DND-41 (cell line): ENCODE results near the gene SCYGR5.

Experiments used
- ATAC-seq: fragments of 200-7000 bp; cut with Tn5 transposase; 3 replicates; pipeline ENCODE4 v1.9.1; 2021; ENCODE audit warnings: low read depth; ENCODE audit not compliant: insufficient read depth
- DNase-seq: peaks from one replicate; pipeline ENCODE4 v3.0.0-alpha.2; 2020
- H2AFZ ChIP-seq: 2 replicates; pipeline ENCODE4 v1.6.0; 2012; ENCODE audit warnings: low read depth, low read length
- H3K27ac ChIP-seq: 2 replicates; pipeline ENCODE4 v1.5.1; 2012; ENCODE audit warnings: low read length, inconsistent platforms
- H3K27me3 ChIP-seq: fragments of 200-600 bp; sonication (generic); 2 replicates; pipeline ENCODE4 v1.6.0; 2012; ENCODE audit warnings: low read length, mild to moderate bottlenecking, inconsistent platforms; ENCODE audit not compliant: insufficient read depth, poor library complexity
- H3K36me3 ChIP-seq: 2 replicates; pipeline ENCODE4 v1.5.1; 2012; ENCODE audit warnings: low read length, inconsistent platforms; ENCODE audit not compliant: insufficient read depth
- H3K4me1 ChIP-seq: 2 replicates; pipeline ENCODE4 v1.5.1; 2012; ENCODE audit warnings: mild to moderate bottlenecking, low read length; ENCODE audit not compliant: insufficient read depth
- H3K4me2 ChIP-seq: 2 replicates; pipeline ENCODE4 v1.6.0; 2012; ENCODE audit warnings: mild to moderate bottlenecking, moderate library complexity, low read length, inconsistent platforms; ENCODE audit not compliant: insufficient read depth
- H3K4me3 ChIP-seq, 2 experiments: fragments of 200-600 bp in 1 of 2; shearing (Covaris generic) in 1 of 2; 2 replicates each; pipeline ENCODE4 v1.5.1; 2012 to 2016; ENCODE audit warnings: inconsistent platforms in 2 of 2, low read length in 2 of 2, mild to moderate bottlenecking in 2 of 2, low read depth in 1 of 2, moderate library complexity in 1 of 2
- H3K79me2 ChIP-seq: 2 replicates; pipeline ENCODE4 v1.6.0; 2012; ENCODE audit warnings: low read length, inconsistent platforms; ENCODE audit not compliant: insufficient read depth
- H3K9ac ChIP-seq: 2 replicates; pipeline ENCODE4 v1.6.0; 2012; ENCODE audit warnings: low read depth, mild to moderate bottlenecking, inconsistent platforms, low read length, moderate library complexity
- H3K9me3 ChIP-seq: 2 replicates; pipeline ENCODE4 v1.5.1; 2012; ENCODE audit warnings: low read length, moderate library complexity, mild to moderate bottlenecking, inconsistent platforms; ENCODE audit not compliant: insufficient read depth, severe bottlenecking
- H4K20me1 ChIP-seq: 2 replicates; pipeline ENCODE4 v1.6.0; 2012; ENCODE audit warnings: low read length; ENCODE audit not compliant: insufficient read depth
- EZH2 ChIP-seq: IDR thresholded peaks from 3 replicates; pipeline ENCODE4 v1.6.1; 2012; ENCODE audit warnings: borderline replicate concordance, low read depth, mild to moderate bottlenecking, moderate library complexity, low read length, inconsistent platforms; ENCODE audit not compliant: severe bottlenecking
- TF ChIP-seq, protein P1 (sequence below): IDR thresholded peaks from 2 replicates; pipeline ENCODE4 v1.5.1; 2012; ENCODE audit warnings: borderline replicate concordance, low read length, moderate library complexity, mild to moderate bottlenecking; ENCODE audit not compliant: poor library complexity, severe bottlenecking; ENCODE audit errors: extremely low read depth

SCYGR5 gene

DNA sequence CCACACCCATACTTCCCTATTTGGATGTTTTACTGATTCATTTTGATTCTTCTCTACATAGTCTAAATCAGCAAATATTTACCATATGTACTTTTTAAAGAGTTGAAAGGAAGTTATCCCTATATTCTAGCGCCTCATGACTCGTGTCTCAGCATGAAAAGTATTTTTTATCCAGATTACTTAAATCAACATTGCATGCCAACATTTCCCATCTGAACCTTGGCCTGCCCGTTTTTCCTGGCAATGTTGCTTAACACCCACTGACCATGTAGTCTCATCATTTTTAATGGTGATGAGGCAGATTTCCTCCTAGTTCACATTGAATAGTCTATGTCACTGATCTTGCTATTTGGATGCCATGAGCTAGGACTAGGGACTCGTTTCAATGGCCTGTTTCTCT, 13.2 kb upstream of the SCYGR5 start:
- Histone ChIP-seq H3K9ac (no peak overlapping the region), H3K4me3 (no peak overlapping the region), H3K27ac (no peak overlapping the region), H3K36me3 (no peaks in the 10 kb centered on the region), H3K79me2 (no peaks in the 10 kb centered on the region), H3K4me1 (no peaks in the 10 kb centered on the region), H3K27me3 (no peaks in the 10 kb centered on the region), H2AFZ (no peak overlapping the region), H3K9me3 (no peaks in the 10 kb centered on the region), H4K20me1 (no peaks in the 10 kb centered on the region), H3K4me2 (no peak overlapping the region)
- DNase-seq (no peak), ATAC-seq (no peak)
- TF ChIP-seq EZH2 = no peak
- TF ChIP-seq, protein P1, sequence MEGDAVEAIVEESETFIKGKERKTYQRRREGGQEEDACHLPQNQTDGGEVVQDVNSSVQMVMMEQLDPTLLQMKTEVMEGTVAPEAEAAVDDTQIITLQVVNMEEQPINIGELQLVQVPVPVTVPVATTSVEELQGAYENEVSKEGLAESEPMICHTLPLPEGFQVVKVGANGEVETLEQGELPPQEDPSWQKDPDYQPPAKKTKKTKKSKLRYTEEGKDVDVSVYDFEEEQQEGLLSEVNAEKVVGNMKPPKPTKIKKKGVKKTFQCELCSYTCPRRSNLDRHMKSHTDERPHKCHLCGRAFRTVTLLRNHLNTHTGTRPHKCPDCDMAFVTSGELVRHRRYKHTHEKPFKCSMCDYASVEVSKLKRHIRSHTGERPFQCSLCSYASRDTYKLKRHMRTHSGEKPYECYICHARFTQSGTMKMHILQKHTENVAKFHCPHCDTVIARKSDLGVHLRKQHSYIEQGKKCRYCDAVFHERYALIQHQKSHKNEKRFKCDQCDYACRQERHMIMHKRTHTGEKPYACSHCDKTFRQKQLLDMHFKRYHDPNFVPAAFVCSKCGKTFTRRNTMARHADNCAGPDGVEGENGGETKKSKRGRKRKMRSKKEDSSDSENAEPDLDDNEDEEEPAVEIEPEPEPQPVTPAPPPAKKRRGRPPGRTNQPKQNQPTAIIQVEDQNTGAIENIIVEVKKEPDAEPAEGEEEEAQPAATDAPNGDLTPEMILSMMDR = no peak

DNA sequence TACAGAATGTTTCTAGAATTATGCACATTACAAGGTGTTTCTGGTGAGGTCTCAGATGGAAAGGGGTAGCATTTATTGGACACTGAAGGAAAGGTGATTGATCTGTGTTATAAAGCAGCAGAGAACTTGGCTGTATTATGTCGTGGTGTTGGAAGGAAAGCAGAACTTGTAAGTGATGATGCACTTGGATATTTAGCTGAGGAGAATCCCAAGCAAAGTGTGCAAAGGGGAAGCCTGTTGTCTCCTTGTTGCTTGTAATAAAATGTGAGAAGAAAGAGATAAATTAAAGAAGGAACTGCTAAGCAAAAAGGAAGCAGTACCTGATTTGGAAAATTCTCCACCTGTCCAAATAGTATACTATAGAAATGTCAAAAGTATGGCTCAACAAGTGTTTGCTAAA, 12.2 kb upstream of the SCYGR5 start:
- H4K20me1 ChIP-seq = no peaks in the 10 kb centered on the region
- H3K9me3 ChIP-seq = no peaks in the 10 kb centered on the region
- TF ChIP-seq, protein P1 = no peak
- no peak for TF ChIP-seq EZH2
- no peaks in the 10 kb centered on the region for H3K27me3 ChIP-seq
- H3K4me3 ChIP-seq = no peak overlapping the region
- no peak overlapping the region for H3K27ac ChIP-seq
- DNase-seq (no peak), ATAC-seq (no peak)
- H3K4me1 ChIP-seq = no peaks in the 10 kb centered on the region
- H3K36me3 ChIP-seq = no peaks in the 10 kb centered on the region
- no peaks in the 10 kb centered on the region for H3K79me2 ChIP-seq
- H2AFZ ChIP-seq = no peak overlapping the region
- no peak overlapping the region for H3K9ac ChIP-seq
- H3K4me2 ChIP-seq = no peak overlapping the region

DNA sequence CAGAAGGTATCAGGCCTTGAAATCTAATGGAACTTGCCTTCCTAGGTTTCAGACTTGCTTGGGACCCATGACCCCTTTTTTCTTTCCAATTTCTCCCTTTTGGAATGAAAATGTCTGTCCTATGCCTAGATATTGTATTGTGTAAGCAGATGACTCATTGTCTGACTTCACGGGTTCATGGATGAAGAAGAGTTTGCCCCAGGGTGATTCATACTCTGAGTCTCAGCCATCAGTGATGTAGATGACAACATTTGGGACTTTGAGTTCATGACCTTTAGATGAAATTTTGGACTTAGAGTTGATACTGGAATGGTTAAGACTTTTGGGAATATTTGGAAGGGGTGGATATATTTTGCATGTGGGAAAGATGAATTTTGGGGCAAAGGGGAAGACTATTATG, 11.2 kb upstream of the SCYGR5 start:
- Histone ChIP-seq H3K4me2 (no peak overlapping the region), H3K9me3 (no peaks in the 10 kb centered on the region), H3K27ac (no peak overlapping the region), H2AFZ (no peak overlapping the region), H3K36me3 (no peaks in the 10 kb centered on the region), H3K4me1 (no peaks in the 10 kb centered on the region), H3K4me3 (no peak overlapping the region), H3K9ac (no peak overlapping the region), H3K79me2 (no peaks in the 10 kb centered on the region), H4K20me1 (no peaks in the 10 kb centered on the region), H3K27me3 (no peaks in the 10 kb centered on the region)
- TF ChIP-seq, protein P1 = no peak
- no peak for TF ChIP-seq EZH2
- no peak for ATAC-seq
- DNase-seq = no peak

DNA sequence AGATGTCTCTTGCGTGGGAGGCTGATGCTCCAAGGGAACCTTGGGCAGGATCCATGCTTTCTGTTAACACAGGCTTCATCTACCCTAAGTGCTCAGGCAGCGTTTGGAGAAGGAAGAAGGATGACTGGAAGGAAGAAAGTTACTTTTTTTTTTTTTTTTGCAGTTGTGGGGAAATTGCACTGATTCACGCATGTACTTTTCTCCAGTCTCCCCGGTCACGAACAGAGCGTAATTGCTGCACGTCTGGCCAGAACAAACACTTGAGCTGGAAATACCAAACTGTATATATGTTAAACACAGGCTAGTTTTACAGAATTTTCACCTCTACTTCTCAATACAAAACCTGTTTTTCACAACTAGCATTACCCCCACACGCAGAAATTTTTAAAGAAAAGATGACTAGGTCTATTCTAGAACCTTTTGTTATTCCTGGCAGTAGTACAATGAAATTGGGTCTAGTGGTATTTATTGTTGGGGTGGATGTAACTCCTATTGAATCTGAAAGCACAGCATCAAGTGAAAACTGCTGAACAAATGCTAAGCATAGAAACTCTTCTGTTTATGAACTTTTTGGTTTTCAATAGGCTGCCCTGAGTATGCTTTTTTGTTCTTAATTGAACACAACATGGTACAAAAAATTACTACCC, 9.3 kb upstream of the SCYGR5 start:
- no peak for DNase-seq
- Histone ChIP-seq H4K20me1 (no peaks in the 10 kb centered on the region), H3K27me3 (no peaks in the 10 kb centered on the region), H3K36me3 (no peaks in the 10 kb centered on the region), H3K9ac (no peak overlapping the region), H3K4me1 (no peaks in the 10 kb centered on the region), H3K4me3 (no peak overlapping the region), H2AFZ (no peak overlapping the region), H3K27ac (no peak overlapping the region), H3K4me2 (no peak overlapping the region), H3K9me3 (no peaks in the 10 kb centered on the region), H3K79me2 (no peaks in the 10 kb centered on the region)
- no peak for ATAC-seq
- TF ChIP-seq, protein P1 = no peak
- TF ChIP-seq EZH2 = no peak
